Neutrophil (primary cell): ENCODE data around the gene RET.

Source experiments
- H3K27ac ChIP-seq: fragments of 200-600 bp; sonication (generic); 2 replicates; pipeline ENCODE4 v1.5.1; 2016; ENCODE audit warnings: mild to moderate bottlenecking, moderate library complexity
- H3K27me3 ChIP-seq: fragments of 200-600 bp; sonication (generic); 2 replicates; pipeline ENCODE4 v1.6.0; 2016; ENCODE audit warnings: mild to moderate bottlenecking
- H3K36me3 ChIP-seq: fragments of 200-600 bp; sonication (generic); 2 replicates; pipeline ENCODE4 v1.5.1; 2017
- H3K4me1 ChIP-seq, 2 experiments: fragments of 200-600 bp in 1 of 2; sonication (generic) in 1 of 2; 1 replicate in 1 of 2; 2 replicates in 1 of 2; pipeline versions ENCODE4 v1.5.1 to v1.6.1; 2013 to 2016; ENCODE audit warnings: low read depth in 1 of 2, low read length in 1 of 2, mild to moderate bottlenecking in 1 of 2, moderate library complexity in 1 of 2; ENCODE audit not compliant: control insufficient read depth in 1 of 2, insufficient read depth in 1 of 2
- H3K4me3 ChIP-seq, 2 experiments: fragments of 200-600 bp in 1 of 2; sonication (generic) in 1 of 2; 1 replicate in 1 of 2; 2 replicates in 1 of 2; pipeline ENCODE4 v1.5.1; 2013 to 2016; ENCODE audit warnings: low read depth in 1 of 2, low read length in 1 of 2, mild to moderate bottlenecking in 1 of 2, moderate library complexity in 1 of 2
- H3K9me3 ChIP-seq: fragments of 200-600 bp; sonication (generic); 2 replicates; pipeline ENCODE4 v1.5.1; 2016
- CTCF ChIP-seq: fragments of 200-600 bp; sonication (generic); IDR thresholded peaks from 2 replicates; pipeline ENCODE4 v1.5.1; 2016; ENCODE audit warnings: antibody characterized with exemption

The RET gene

GRCh38 chr10:43124574-43125273 is 47.9 kb downstream of the RET start:
- Histone ChIP-seq H3K27me3 (no peaks in the 10 kb centered on the region), H3K4me1 (peaks cover 20 to 22% of the 10 kb centered on the region in 2 experiments), H3K36me3 (no peaks in the 10 kb centered on the region), H3K9me3 (no peaks in the 10 kb centered on the region), H3K27ac (no peak overlapping the region), H3K4me3 (no peak overlapping the region)
- no peak for TF ChIP-seq CTCF

- no peaks in the 10 kb centered on the region for H3K36me3 ChIP-seq
- peaks cover 19 to 21% of the 10 kb centered on the region in 2 experiments for H3K4me1 ChIP-seq
These were observed 48.5 kb downstream of the RET start for GRCh38 chr10:43125274-43125845.

GRCh38 chr10:43125881-43126731 is 49.2 kb downstream of the RET start:
- Histone ChIP-seq H3K4me1 (peaks cover 11 to 14% of the 10 kb centered on the region in 2 experiments), H3K36me3 (no peaks in the 10 kb centered on the region), H3K9me3 (no peaks in the 10 kb centered on the region), H3K27ac (no peak overlapping the region), H3K27me3 (no peaks in the 10 kb centered on the region), H3K4me3 (no peak overlapping the region)
- no peak for TF ChIP-seq CTCF

More at GRCh38 chr10:43125274-43125845, 48.5 kb downstream of the RET start:
- H3K9me3 ChIP-seq = no peaks in the 10 kb centered on the region
- no peak overlapping the region for H3K27ac ChIP-seq
- H3K27me3 ChIP-seq = no peaks in the 10 kb centered on the region
- TF ChIP-seq CTCF = no peak
- no peak overlapping the region for H3K4me3 ChIP-seq

GRCh38 chr10:43126759-43127424 is 50.0 kb downstream of the RET start:
- no peaks in the 10 kb centered on the region for H3K9me3 ChIP-seq
- no peak overlapping the region for H3K27ac ChIP-seq
- no peaks in the 10 kb centered on the region for H3K27me3 ChIP-seq
- H3K4me1 ChIP-seq = peaks cover 3 to 6% of the 10 kb centered on the region in 2 experiments
- no peaks in the 10 kb centered on the region for H3K36me3 ChIP-seq
- TF ChIP-seq CTCF = no peak
- no peak overlapping the region for H3K4me3 ChIP-seq

- no peaks in the 10 kb centered on the region for H3K9me3 ChIP-seq
- no peak overlapping the region for H3K4me3 ChIP-seq
- peaks cover 0 to under 1% of the 10 kb centered on the region in 2 experiments for H3K4me1 ChIP-seq
- H3K36me3 ChIP-seq = no peaks in the 10 kb centered on the region
- no peaks in the 10 kb centered on the region for H3K27me3 ChIP-seq
- no peak for TF ChIP-seq CTCF
- no peak overlapping the region for H3K27ac ChIP-seq
These were observed 50.6 kb downstream of the RET start for GRCh38 chr10:43127442-43127841.
